GM12875 (cell line): ENCODE data around the gene CADM1.

Experiments
- H3K4me3 ChIP-seq: one replicate; pipeline ENCODE4 v1.5.1; 2011; ENCODE audit warnings: low read depth, low read length, control low read depth
- CTCF ChIP-seq: IDR thresholded peaks from 2 replicates; pipeline ENCODE4 v1.5.1; 2011; ENCODE audit warnings: low read depth, mild to moderate bottlenecking, control low read depth, inconsistent platforms, low read length, moderate library complexity, borderline replicate concordance; ENCODE audit not compliant: insufficient read depth

The CADM1 gene

GRCh38 chr11:115504276-115505158 lies at the start of gene CADM1:
Gene CADM1, minus strand, starts transcription at chr11:115504415.
- H3K4me3 ChIP-seq, result peak within 1 kb of the TSS; percentile 75

GRCh38 chr11:115552773-115553438 lies 48.7 kb upstream of the CADM1 start:
- H3K4me3 ChIP-seq, result no peak overlapping the region
- no peak for TF ChIP-seq CTCF

More at GRCh38 chr11:115504276-115505158, at the start of gene CADM1:
- peak; percentile 62 for TF ChIP-seq CTCF

GRCh38 chr11:115552151-115552772 lies 48.0 kb upstream of the CADM1 start:
- no peak for TF ChIP-seq CTCF
- no peak overlapping the region for H3K4me3 ChIP-seq

- TF ChIP-seq CTCF, result no peak
Observed at GRCh38 chr11:115550291-115551059, 46.3 kb upstream of the CADM1 start.

GRCh38 chr11:115548878-115549528 lies 44.8 kb upstream of the CADM1 start:
- no peak overlapping the region for H3K4me3 ChIP-seq
- TF ChIP-seq CTCF, result no peak

More at GRCh38 chr11:115550291-115551059, 46.3 kb upstream of the CADM1 start:
- no peak overlapping the region for H3K4me3 ChIP-seq

GRCh38 chr11:115545581-115546210 lies 41.5 kb upstream of the CADM1 start:
- no peak overlapping the region for H3K4me3 ChIP-seq
- TF ChIP-seq CTCF, result no peak
